NB4 (cell line): ENCODE data around the gene THSD7B.
A peak's percentile ranks its signal among the peaks of the same experiment; 100 is the strongest.
"Not testable (repeated sequence)": the region's sequence is repeated elsewhere in the genome, so short reads cannot be mapped to it uniquely, and the experiment has no call there.

Source experiments
- DNase-seq: peaks from one replicate; pipeline ENCODE4 v3.0.0; 2010; ENCODE audit warnings: low read depth
- H3K4me3 ChIP-seq: one replicate; pipeline ENCODE4 v1.5.1; 2011; ENCODE audit warnings: mild to moderate bottlenecking, low read depth, low read length, moderate library complexity
- MYC ChIP-seq: IDR thresholded peaks from 2 replicates; pipeline ENCODE4 v1.6.1; 2011; ENCODE audit warnings: low read depth, low read length
- POLR2A ChIP-seq: IDR thresholded peaks from 2 replicates; pipeline ENCODE4 v1.6.1; 2011; ENCODE audit warnings: mild to moderate bottlenecking; ENCODE audit not compliant: insufficient read length; ENCODE audit errors: extremely low read depth
- TF ChIP-seq, protein P1 (sequence below): IDR thresholded peaks from 2 replicates; pipeline ENCODE4 v1.6.1; 2011; ENCODE audit warnings: low read depth, low read length
- TF ChIP-seq, protein P2 (sequence below): IDR thresholded peaks from one replicate; pipeline ENCODE4 v1.5.1; 2012; ENCODE audit warnings: low read depth, low read length

THSD7B gene

DNA sequence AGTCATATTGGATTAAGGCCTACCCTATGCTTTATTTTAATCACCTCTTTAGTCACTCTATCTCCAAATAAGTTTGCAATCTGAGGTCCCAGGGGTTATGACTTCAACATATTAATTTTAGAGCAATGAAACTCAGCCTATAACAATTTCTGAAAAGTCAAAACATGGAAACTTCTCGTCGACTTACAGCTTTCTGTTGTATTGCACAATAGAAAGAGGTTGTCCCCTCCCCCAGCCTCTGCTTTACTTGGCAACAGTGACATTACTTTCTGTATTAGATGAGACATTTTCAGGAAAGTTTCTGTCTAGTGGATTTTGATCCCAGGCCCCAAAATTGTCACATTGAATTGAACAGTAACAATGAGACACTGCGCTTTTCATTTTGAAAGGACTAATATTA, 326.4 kb downstream of the THSD7B start:
- H3K4me3 ChIP-seq = no peak overlapping the region
- TF ChIP-seq POLR2A = no peak
- TF ChIP-seq, protein P1, sequence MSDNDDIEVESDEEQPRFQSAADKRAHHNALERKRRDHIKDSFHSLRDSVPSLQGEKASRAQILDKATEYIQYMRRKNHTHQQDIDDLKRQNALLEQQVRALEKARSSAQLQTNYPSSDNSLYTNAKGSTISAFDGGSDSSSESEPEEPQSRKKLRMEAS = no peak
- peak; percentile 37 for DNase-seq

DNA sequence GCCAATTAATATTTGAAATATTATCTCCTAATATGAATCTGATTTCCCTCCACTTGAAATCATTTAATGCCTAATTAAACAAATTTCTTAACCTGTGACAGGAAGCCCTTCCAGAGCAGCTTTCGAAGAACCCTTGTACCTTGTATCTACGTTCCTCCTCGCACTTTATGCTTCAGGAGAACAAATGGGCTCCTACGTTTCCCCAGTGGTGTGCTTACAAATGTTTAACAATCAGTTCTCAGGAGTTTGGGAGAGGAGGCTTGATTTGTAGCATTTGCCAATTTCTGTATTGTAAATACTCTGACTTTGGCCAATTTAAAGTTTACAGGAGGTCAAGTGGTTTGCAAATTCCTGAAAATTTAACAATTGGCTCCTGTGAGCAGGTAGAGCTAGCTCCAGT, 327.8 kb downstream of the THSD7B start:
- H3K4me3 ChIP-seq = no peak overlapping the region
- TF ChIP-seq MYC (no peak), POLR2A (no peak)
- TF ChIP-seq, protein P1 = no peak
- TF ChIP-seq, protein P2, sequence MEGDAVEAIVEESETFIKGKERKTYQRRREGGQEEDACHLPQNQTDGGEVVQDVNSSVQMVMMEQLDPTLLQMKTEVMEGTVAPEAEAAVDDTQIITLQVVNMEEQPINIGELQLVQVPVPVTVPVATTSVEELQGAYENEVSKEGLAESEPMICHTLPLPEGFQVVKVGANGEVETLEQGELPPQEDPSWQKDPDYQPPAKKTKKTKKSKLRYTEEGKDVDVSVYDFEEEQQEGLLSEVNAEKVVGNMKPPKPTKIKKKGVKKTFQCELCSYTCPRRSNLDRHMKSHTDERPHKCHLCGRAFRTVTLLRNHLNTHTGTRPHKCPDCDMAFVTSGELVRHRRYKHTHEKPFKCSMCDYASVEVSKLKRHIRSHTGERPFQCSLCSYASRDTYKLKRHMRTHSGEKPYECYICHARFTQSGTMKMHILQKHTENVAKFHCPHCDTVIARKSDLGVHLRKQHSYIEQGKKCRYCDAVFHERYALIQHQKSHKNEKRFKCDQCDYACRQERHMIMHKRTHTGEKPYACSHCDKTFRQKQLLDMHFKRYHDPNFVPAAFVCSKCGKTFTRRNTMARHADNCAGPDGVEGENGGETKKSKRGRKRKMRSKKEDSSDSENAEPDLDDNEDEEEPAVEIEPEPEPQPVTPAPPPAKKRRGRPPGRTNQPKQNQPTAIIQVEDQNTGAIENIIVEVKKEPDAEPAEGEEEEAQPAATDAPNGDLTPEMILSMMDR = no peak
- DNase-seq = no peak

DNA sequence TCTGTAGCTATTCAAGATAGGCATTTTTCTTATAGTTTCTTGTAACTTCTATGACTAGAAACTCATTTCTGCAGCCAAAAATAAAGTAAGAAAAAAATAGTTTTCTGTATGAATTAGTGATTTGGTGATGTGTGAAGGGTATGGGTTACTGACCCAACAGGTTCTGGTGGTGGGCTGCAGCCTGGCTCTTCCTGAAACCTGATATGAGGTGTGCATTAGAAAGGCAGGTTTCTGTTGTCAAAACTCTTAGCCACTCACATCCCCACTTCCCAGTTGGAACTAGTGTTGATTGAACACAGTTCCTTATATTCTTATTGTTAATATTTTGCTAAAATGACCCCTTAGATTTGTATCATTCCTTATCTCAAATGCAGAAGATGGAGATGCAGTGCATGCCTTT, 330.8 kb downstream of the THSD7B start:
- no peak for DNase-seq
- no peak for TF ChIP-seq POLR2A
- TF ChIP-seq, protein P1 = no peak
- TF ChIP-seq, protein P2 = no peak
- no peak for TF ChIP-seq MYC

DNA sequence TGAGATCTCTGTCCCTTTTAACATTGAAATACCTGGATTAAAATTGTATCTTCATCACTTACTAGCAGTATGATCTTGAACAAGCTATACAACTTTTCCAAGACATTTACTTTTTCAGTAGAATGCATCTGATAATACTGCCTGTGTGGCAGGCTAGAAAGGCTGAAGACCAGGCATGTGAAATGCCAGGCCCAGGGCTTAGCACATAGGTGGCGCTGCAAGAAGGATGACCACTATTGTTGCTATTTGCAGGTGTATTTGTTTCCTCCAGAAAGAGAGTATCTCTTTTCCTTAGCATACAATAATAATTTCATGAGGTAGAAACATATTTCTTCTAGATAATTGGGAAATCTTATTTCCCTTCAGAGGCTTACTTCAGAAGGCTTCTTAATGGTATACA, 331.3 kb downstream of the THSD7B start:
- TF ChIP-seq, protein P1 = no peak
- TF ChIP-seq, protein P2 = peak; percentile 13
- TF ChIP-seq POLR2A = no peak
- TF ChIP-seq MYC = no peak
- DNase-seq = no peak
- no peak overlapping the region for H3K4me3 ChIP-seq

More for the DNA sequence above, 330.8 kb downstream of the THSD7B start:
- H3K4me3 ChIP-seq = no peak overlapping the region

DNA sequence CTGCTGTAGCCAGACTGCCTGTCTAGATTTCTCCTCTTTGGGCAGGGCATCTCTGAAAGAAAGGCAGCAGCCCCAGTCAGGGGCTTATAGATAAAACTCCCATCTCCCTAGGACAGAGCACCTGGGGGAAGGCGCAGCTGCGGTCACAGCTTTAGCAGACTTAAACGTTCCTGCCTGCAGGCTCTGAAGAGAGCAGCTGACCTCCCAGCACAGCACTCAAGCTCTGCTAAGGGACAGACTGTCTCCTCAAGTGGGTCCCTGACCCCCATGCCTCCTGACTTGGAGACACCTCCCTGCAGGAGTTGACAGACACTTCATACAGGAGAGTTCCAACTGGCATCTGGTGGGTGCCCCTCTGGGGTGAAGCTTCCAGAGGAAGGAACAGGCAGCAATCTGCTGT, 336.5 kb downstream of the THSD7B start:
- DNase-seq, H3K4me3 ChIP-seq: not testable (repeated sequence)

DNA sequence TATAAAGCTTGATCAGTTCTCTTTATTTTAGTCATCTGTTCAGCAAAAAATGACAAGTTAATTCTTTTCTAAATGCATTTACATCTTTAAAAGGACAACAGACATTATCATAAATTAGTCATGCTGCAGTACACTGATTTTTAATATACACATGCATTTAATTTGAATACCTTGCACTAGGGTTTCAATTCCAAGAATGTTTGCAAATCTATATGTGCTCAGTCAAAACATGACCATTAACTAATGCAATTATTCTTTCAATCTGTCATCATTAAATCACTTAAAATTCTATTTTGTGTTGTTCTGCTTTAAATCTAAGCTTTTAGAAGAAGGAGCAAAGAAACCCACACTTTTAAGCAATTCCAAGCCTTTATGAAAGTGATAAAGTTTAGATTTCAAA, 342.6 kb downstream of the THSD7B start:
- no peak overlapping the region for H3K4me3 ChIP-seq
- TF ChIP-seq, protein P1 = no peak
- TF ChIP-seq, protein P2 = no peak
- no peak for TF ChIP-seq POLR2A
- no peak for TF ChIP-seq MYC
- DNase-seq = no peak

DNA sequence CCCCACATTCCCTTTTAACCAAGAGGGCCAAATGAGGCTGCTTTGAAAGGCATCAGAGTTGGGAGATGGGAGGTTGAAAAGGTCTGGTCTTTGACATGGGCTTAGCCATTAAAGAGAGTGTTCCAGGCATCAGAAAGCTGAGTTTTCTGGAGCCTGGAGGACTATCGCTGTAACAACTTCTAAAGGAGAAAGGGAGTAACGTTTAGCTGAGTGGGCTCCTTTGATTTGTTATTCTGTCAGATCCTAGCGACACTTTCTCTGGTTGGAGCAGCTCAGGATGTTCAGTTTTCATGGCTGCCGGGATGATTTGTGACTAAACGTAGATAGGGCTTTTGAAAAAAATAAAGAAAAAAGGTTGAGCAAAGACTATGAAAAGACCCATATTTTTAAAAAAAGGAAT, 346.6 kb downstream of the THSD7B start:
- no peak overlapping the region for H3K4me3 ChIP-seq
- no peak for TF ChIP-seq MYC
- no peak for DNase-seq
